HepG2 (cell line): ENCODE results near the gene LMBRD2. TPM values are rescaled to one million over a fixed set of nuclear protein-coding genes. Genes with fewer than 3 reads are reported as not detected.

ENCODE experiments used
- FLYWCH1 ChIP-seq: sonication (generic); formaldehyde crosslinking; IDR thresholded peaks from 2 replicates; pipeline ENCODE4 v1.8.1; 2023; ENCODE audit warnings: mild to moderate bottlenecking, missing genetic modification reagents
- MED13 ChIP-seq: sonication (generic); formaldehyde crosslinking; IDR thresholded peaks from 2 replicates; pipeline ENCODE4 v1.5.0; 2020; ENCODE audit warnings: missing genetic modification reagents
- NCOR1 ChIP-seq: fragments of 200-600 bp; sonication (generic); IDR thresholded peaks from 2 replicates; pipeline ENCODE4 v1.7.0; 2017; ENCODE audit warnings: antibody characterized with exemption, low read length, borderline replicate concordance
- ZEB1 ChIP-seq: IDR thresholded peaks from 2 replicates; pipeline ENCODE4 v1.6.1; 2012; ENCODE audit warnings: mild to moderate bottlenecking, low read depth, inconsistent platforms; ENCODE audit not compliant: insufficient replicate concordance
- polyA plus RNA-seq, 8 experiments: library from polyadenylated mRNA; depleted of rRNA in 3 of 8; stranded (reverse) in 7 of 8; unstranded in 1 of 8; fragments of >200 nt; fragmentation: Illumina TruSeq in 4 of 8; extraction: Trizol in 4 of 8; gene quantifications; 2 replicates each; pipeline versions ENCODE4 v1.2.1 to v1.2.3, GENCODE V29; 2011 to 2016; ENCODE audit warnings: low read depth in 4 of 8, missing spikeins in 1 of 8, mixed read lengths in 1 of 8; ENCODE audit not compliant: insufficient read depth in 1 of 8
- total RNA-seq, 5 experiments: library from RNA; depleted of rRNA; stranded (reverse); fragments of >200 nt; fragmentation: Illumina TruSeq; extraction: Trizol; gene quantifications; 2 replicates each; pipeline ENCODE4 v1.2.3, GENCODE V29; 2016; ENCODE audit warnings: low read depth in 1 of 5
- TF ChIP-seq, protein P1 (sequence below): sonication (generic); formaldehyde crosslinking; IDR thresholded peaks from 2 replicates; pipeline ENCODE4 v1.4.0; 2020; ENCODE audit warnings: missing genetic modification reagents
- TF ChIP-seq, protein P2 (sequence below): sonication (generic); formaldehyde crosslinking; IDR thresholded peaks from 2 replicates; pipeline ENCODE4 v1.9.0; 2021; ENCODE audit warnings: missing genetic modification reagents, mild to moderate bottlenecking, borderline replicate concordance
- TF ChIP-seq, protein P3 (sequence below): sonication (generic); formaldehyde crosslinking; IDR thresholded peaks from 2 replicates; pipeline ENCODE4 v1.4.0; 2020; ENCODE audit warnings: missing genetic modification reagents

The LMBRD2 gene
- total and polyA plus RNA-seq, 2 of the 13 experiments (the other 11 are each of a cell fraction or from before 2014, with no cell fraction given): 2.0 to 4.7 TPM

DNA sequence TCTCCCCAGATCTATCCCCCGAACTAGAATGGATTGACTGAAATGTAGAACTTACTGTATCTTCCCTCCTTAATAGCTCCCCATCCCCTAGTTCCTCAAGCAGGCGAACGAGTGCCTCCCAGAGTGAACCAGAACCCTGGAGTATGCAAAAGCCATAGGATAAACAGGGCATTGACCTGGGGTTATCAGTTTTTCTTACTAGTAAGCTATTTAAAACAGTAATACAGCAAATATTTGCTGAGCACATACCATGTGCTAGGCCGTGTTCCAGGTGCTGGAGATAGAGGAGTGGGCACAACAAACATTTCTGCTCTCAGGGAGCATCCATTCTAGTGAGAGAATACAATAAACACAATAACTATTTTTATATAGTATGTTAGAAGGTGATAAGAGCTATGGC lies 2.0 kb upstream of the LMBRD2 start (continued):
- TF ChIP-seq, protein P1, sequence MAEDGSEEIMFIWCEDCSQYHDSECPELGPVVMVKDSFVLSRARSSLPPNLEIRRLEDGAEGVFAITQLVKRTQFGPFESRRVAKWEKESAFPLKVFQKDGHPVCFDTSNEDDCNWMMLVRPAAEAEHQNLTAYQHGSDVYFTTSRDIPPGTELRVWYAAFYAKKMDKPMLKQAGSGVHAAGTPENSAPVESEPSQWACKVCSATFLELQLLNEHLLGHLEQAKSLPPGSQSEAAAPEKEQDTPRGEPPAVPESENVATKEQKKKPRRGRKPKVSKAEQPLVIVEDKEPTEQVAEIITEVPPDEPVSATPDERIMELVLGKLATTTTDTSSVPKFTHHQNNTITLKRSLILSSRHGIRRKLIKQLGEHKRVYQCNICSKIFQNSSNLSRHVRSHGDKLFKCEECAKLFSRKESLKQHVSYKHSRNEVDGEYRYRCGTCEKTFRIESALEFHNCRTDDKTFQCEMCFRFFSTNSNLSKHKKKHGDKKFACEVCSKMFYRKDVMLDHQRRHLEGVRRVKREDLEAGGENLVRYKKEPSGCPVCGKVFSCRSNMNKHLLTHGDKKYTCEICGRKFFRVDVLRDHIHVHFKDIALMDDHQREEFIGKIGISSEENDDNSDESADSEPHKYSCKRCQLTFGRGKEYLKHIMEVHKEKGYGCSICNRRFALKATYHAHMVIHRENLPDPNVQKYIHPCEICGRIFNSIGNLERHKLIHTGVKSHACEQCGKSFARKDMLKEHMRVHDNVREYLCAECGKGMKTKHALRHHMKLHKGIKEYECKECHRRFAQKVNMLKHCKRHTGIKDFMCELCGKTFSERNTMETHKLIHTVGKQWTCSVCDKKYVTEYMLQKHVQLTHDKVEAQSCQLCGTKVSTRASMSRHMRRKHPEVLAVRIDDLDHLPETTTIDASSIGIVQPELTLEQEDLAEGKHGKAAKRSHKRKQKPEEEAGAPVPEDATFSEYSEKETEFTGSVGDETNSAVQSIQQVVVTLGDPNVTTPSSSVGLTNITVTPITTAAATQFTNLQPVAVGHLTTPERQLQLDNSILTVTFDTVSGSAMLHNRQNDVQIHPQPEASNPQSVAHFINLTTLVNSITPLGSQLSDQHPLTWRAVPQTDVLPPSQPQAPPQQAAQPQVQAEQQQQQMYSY (CRISPR knock-in tag): no peak
- TF ChIP-seq NCOR1 (no peak), FLYWCH1 (CRISPR knock-in tag) (no peak), MED13 (CRISPR knock-in tag) (no peak), ZEB1 (no peak)
- TF ChIP-seq, protein P2, sequence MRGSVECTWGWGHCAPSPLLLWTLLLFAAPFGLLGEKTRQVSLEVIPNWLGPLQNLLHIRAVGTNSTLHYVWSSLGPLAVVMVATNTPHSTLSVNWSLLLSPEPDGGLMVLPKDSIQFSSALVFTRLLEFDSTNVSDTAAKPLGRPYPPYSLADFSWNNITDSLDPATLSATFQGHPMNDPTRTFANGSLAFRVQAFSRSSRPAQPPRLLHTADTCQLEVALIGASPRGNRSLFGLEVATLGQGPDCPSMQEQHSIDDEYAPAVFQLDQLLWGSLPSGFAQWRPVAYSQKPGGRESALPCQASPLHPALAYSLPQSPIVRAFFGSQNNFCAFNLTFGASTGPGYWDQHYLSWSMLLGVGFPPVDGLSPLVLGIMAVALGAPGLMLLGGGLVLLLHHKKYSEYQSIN (CRISPR knock-in tag): no peak
- TF ChIP-seq, protein P3, sequence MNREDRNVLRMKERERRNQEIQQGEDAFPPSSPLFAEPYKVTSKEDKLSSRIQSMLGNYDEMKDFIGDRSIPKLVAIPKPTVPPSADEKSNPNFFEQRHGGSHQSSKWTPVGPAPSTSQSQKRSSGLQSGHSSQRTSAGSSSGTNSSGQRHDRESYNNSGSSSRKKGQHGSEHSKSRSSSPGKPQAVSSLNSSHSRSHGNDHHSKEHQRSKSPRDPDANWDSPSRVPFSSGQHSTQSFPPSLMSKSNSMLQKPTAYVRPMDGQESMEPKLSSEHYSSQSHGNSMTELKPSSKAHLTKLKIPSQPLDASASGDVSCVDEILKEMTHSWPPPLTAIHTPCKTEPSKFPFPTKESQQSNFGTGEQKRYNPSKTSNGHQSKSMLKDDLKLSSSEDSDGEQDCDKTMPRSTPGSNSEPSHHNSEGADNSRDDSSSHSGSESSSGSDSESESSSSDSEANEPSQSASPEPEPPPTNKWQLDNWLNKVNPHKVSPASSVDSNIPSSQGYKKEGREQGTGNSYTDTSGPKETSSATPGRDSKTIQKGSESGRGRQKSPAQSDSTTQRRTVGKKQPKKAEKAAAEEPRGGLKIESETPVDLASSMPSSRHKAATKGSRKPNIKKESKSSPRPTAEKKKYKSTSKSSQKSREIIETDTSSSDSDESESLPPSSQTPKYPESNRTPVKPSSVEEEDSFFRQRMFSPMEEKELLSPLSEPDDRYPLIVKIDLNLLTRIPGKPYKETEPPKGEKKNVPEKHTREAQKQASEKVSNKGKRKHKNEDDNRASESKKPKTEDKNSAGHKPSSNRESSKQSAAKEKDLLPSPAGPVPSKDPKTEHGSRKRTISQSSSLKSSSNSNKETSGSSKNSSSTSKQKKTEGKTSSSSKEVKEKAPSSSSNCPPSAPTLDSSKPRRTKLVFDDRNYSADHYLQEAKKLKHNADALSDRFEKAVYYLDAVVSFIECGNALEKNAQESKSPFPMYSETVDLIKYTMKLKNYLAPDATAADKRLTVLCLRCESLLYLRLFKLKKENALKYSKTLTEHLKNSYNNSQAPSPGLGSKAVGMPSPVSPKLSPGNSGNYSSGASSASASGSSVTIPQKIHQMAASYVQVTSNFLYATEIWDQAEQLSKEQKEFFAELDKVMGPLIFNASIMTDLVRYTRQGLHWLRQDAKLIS: no peak
